Effector CD4-positive, alpha-beta T cell (primary cell): ENCODE data around the gene SYNPR.

Experiments used
- DNase-seq: peaks from one replicate; pipeline ENCODE4 v3.0.0-alpha.2; 2020

Gene SYNPR

DNA sequence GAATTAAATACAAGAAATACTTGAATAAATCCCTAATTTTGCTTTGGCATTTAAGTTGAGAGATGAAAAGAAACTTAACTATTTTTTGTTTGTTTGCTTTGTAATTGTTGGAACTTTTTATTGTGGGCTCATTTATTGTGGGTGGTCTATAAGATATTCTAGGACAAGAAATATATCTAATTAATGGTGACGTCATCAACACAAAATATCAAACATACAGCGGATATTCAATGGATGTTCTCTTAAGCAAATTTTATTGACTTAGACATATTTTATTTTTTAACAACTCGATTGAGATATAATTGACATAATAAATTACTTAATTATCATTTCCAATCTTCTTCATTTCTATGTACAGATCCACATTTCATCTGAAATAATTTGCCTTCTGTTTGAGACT, 30.0 kb downstream of the SYNPR start:
- DNase-seq, result no peak

DNA sequence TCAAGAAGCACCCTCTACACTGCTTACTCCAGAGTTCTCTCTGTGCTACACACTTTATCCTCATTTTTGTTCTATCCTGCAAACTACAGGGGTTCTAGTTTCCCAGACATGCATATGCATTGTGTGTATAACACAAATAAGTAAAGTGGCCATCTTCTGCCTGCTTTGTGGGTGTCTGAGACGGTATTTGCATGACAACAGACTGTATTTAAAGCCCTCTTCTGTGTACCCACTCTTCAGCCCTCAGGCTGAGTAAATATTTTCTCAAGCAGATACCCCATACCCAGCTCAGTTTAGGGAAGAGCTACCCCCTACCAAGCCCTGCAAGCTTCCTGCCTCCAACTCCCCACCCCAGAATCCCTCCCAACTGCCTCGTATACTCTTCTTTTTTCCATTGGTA, 31.7 kb downstream of the SYNPR start:
- DNase-seq, result no peak

DNA sequence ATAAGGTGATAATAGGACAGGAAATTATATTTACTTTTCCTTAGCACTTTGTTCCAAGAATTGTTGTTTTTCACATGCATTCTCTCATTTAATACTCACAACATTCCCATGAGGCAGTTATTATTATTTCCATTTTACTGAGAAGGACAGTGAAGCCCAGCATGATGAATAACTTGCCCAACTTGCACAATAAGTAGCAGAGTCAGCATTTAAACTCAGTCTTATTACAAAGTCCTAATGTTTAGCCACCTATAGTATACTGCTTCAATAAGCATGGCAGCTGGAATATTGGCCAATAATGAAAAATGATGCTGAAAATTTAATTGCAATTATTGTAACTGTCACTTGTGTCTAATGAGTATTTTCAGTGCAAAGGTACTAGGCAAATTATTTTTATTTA, 45.7 kb downstream of the SYNPR start:
- DNase-seq, result no peak

DNA sequence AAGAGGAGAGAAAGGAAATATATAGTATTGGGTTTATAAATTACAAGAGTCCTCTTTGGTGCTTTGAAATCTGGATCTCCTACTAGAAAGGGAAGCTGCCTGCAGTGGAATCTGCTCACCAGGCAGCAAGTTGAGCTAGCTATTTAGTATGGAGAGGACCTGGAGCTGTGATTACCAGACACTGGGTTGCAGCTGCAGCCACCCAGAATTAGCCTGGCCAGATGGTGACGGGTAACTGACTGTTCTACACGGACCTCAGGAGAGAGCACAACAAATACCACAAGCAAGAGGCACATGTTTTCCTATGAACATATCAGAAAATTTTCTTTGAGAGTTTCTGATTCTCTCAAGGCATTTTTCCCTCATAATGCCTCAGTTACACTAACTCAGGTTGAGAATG, 46.5 kb downstream of the SYNPR start:
- DNase-seq, result no peak

DNA sequence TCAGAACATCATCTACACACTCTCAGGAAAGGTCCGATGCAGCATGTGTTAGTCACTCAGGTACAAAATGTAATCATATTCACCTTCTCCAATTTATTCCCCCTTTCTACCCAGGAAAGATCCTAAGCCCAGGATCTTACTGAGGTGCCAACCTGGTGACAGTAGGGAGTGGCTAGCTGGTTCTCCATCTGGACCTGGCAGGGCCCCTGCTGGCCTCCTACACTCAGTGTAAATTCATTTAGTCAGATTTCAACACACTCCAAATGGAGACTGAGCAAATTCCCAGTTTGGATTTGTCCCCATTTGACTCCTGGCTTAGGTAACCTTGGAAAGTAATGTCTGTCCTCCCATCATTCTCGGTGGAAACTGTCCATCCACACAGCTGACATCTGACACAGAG, 47.3 kb downstream of the SYNPR start:
- DNase-seq, result no peak

DNA sequence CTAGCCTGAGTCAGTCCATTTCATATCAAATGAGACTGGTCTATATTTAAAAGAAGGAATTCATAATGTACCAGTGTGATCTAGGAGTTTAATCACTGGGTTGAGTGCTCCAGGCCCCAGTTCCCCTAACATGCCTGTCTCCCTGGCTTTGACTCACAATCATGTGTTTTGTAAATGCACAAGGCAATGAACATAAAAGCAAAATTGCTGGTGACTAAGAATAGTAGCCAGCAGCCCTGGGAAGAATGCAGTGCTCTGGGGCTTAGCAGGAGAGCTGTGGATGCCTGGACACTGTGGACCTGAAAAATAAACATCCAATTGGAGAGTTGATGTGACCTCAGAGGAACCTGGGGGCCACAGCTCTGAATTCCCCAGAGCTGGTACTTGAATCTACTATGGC, 50.3 kb downstream of the SYNPR start:
- DNase-seq, result no peak

DNA sequence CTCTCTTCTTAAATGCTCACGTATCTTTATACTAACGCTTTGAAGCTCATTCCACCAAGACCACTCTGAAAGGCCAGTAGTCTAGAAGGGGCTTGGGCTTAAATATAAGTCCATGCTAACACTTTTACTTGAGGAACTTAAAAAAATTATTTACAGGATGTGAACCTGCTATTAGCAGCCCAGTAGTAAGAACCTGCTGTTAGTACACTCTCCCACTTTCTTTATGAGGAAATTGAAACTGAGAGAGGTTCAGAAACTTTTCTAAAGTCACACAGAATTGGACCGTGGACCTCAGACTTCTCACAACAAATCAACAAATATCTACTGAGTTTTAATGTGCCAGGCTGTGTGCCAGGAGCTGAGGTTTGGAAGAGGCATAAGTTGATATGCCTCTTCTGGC, 53.4 kb downstream of the SYNPR start:
- DNase-seq, result no peak

DNA sequence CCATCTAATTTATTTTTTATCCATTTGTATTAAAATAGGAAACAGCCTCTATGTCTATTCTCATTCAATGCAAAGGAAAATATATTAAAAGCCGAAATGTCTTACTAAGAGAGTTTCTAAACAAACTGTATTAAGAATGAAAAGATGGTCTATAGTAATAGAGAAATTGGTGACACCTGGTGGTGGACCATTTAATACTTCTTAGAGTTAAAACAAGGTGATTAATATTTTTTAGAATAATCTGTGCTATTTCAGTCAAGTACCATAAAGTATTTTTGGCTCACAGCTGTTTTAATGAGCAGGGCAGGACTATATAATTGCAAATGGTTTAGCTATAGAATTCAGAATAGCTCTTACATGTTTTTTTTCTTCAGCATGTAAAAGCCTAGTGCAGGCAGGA, 55.7 kb downstream of the SYNPR start:
- DNase-seq, result no peak

DNA sequence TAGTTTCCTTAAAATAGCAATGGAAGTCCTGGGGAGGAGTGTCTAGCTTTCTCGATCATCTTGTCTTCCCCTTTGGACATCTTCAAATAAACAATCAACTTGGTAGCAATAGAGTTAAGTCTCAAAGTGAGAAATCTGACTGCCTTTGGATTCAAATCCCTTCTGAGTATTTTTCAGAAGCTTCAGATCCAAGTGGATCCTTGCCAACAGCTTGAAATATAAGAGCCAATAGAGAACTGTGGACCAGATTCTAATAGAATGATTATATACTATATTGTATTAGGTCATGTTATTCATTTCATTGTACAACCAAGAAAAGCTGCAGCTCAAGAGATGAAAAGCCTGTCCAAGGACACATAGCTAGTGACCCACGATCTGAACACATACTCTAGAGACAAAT, 60.2 kb downstream of the SYNPR start:
- no peak for DNase-seq

DNA sequence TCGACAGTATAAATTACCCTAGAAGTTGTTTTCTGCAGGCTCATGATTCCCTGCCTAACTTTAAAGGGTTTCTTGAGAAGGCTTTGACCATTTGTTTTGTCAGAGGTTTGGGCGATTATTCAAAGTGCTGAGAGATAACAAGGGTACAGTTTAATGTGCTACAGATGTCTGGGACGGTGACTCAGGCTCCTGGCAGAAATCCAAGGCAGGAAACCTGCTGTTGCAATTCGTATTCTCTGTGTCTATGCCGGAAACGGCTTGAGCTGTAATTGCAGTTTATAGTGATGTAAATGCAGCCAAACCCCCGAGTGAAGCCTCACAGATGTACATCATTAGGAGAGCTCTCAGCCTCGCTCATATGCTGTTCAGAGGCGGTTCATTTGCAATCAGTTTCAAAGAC, 65.6 kb downstream of the SYNPR start:
- DNase-seq, result no peak

DNA sequence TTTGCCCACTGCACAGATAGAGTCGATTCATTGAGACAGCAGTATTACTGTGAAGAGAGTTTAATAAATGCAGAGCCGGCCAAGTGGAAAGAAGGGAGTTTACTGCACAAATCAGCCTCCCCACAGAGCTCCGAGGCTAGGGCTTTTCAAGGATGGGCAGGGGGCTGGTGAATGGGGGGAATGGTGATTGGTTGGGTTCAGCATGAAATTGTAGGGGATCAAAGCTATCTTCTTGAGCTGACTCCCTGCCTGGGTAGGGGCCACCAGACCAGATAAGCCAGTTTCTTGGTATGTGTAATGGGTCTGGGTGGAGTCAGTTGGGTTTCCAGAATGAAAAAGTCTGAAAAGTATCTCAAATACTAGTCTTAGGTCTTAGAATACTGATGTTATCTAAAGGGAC, 66.6 kb downstream of the SYNPR start:
- no peak for DNase-seq

DNA sequence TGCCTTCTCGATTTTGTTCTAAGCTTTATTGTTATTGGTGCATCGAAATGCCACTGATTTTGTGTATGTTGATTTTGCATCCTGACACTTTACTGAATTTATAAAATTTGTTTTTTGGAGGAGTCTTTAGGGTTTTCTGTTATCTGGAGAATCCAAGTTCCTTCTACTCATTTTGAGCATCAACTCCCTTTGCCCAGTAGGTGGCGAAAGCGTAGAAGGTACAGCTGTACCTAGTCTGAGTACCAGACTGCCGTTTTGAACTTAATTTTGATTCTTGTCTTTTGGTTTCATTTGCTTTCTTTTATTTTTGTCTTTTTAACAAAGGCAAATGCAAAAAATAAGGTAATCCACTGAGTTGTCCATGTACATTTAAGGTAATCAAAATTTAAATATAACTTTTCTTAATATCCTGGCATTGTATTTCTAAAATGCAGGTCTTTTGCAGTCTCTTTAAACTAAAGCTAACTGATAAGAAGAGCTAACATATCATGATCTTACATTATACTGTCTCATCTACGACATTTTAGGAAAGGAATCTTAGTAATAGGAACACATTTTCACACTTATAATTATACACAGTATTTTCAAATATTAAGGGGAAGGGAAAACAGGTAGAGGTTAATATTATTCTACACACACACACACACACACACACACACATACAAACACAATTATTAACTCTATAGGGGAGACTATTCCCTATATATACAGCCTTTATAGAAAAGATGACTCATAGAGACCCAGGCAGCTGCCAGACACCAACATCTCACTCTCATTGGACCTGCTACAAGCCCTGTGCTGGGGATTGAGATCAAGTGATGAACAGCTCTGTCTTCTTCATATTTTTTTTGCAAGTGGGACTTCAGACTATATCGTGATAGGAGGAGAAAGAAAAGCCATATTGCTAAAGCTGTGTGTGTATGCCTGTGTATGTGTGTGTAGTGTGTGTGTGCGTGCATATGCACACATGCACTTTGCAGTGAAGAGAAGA, 71.8 kb downstream of the SYNPR start:
- no peak for DNase-seq

DNA sequence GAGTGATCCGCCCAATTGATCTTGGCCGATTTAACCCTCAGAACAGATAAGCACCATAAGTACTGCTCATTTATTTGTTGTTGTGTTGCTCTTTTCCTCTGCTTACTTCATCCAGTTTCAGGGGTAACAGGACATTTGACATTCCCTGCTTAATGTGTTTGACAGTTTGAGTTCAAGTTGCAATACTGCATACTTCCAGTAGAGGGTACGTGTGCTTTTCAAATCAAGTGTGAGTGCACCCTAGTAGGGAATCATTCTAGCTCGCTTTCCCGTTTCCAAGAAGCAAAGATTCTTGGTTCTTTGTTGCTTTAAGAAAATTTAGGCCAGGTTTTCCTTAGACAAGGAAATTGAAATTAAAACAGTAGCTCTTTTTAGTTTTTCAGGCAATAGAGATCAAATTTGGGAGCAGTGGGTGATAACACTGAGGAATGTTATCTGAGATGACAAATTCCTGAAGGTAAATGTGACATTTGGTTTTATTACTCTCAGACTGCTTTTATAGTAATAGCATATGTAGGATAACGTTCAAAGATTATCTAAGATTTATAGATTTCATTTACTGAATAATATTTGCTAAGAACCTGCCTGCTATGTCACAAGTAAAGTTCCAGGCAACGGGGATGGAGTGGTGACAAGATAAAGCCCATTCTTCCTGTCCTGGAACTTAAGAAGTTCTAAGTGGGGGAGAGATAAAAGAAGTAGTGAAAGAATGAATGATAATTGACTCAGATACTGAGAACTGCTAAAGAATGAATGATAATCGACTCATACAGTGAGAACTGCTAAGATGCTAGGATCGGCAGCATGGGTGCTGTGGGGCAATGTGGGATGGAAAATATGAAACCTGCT, 73.3 kb downstream of the SYNPR start:
- DNase-seq, result no peak

DNA sequence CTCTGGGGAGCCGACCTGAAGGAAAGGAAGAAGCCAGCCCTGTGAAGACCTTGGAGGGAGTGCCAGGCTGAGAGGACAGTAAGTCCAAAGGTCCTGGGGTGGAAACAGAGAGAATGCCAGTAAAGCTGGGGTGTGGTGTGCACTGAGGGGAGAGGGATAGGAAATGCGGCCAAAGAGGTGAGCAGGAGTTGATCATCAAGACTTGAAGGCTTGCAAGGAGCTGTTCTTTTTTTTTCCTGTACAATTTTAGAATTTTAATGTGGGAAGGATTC, 73.8 kb downstream of the SYNPR start:
- DNase-seq, result no peak

DNA sequence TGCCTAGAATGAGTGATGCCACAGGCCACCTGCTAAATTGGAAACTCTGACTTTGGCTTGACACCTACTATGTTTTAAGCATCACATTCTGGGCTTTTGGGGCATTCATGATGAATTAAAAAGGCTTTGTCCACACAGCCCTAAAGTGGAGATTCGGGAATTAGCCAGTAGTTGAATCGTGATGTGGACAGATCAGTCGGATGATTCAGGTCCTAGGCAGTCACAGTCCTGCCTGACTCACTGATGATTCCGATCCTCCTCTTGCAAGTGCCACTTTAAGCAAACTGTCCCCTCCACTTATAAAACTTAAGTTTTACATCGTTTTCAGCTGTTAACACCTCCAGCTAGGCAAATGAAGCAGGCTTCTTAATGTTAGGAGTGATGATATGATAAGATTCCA, 75.3 kb downstream of the SYNPR start:
- no peak for DNase-seq

DNA sequence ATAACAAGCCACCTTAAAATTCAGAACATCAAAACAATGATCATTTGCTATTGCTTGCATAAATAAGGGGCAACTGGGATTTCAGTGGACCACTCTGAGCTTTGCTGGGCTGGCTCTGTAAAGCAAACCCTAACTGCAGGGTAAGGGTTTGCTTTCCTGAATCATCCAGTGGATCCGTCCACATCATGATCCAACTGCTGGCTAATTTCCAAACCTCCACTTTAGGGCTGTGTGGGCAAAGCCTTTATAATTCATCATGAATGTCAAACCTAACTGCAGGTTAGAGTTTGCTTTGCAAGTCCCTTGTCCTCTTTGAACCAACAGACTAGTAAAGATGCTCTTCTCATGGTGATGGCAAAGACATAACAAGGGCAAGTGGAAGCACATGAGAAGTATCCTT, 76.1 kb downstream of the SYNPR start:
- DNase-seq, result no peak

DNA sequence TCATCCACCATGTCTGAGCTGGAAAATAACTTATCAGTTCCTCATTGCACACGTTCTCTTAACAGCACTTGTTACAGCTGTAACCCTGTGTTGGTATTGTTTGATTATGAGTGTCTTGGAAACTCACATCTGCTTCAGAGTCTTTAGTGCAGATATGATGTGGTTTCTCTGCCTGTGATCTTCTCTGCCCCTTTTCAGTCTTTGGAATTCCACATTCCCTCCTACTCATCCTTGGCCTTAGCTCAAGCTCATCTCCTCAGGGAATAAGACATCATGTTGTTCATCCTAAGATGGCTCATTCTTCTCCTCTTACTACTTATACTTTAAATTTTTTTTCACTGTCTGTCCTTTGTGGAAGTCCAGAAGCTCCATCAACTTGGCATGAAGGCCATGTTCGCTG, 77.7 kb downstream of the SYNPR start:
- DNase-seq, result no peak

DNA sequence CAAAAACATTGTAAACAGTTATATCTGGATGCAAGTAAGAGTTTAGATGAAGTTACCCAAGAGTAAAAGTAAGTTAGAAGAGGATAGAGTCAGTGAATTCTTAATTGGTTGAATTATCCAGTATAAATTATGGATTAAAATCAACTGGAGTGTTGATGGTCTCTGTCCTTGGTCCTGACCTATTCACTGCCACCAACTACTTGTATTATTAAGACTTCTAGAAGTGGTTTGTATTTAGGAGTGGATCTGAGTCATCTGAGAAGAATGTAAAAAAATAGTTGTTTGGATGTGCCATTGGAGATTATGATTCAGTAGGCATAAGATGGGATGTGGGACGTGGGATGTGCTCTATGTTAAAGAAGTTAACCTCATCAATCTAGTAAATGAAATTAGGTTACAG, 86.4 kb downstream of the SYNPR start:
- DNase-seq, result no peak

DNA sequence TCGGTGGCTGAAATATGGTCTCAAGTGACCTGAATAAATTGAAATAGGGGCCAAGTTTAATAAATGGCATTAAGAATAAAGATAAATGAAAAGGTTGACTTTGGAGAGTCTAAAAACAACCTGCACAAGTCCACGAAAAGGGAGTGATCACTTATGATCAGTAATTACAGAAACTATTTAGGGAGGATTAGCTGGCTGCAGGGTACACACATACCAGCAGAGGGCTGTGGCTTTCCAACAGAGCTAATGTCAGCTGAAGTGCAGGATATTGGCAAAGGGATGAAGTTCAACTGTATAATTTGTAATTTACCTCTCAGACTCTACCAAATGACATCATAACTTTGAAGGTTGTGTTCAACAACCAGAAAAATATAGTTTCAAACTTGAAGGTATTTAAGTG, 86.8 kb downstream of the SYNPR start:
- DNase-seq, result no peak

DNA sequence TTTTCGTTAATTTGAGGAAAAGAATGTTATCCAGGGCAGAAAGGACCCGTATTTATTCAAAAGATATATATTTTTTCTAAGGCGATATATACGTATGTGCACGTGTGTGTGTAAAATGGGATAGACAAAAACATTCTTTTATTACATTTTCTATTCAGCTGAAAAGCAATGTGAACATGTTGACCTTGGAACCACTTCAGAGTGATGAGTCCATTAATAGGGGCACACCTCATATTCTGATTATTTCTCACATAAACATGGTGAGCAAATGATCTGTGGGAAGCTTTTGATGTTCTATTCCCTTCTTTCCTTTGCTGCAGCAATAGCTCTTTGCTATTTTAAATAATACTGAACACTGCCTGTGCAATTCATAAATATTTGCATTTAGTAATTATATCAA, 87.6 kb downstream of the SYNPR start:
- no peak for DNase-seq

DNA sequence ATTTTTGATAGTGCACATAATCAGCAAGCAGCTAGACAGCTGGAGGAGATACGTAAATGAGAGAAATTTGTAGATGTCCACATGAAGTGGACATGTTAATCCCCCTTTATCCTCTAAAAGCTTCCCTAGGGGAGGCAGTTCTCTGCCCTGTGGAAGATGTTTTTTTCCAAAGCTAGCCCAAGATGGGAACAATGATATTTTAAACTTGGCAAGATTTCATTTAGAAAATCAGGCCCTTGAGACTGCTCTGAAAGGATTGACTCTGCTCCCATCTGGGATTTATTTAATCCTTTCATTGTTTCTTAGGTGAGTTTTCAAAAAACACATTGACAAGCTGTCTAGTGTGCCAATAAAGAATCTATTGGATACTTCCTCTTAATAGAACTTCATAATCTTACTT, 92.0 kb downstream of the SYNPR start:
- DNase-seq, result no peak

DNA sequence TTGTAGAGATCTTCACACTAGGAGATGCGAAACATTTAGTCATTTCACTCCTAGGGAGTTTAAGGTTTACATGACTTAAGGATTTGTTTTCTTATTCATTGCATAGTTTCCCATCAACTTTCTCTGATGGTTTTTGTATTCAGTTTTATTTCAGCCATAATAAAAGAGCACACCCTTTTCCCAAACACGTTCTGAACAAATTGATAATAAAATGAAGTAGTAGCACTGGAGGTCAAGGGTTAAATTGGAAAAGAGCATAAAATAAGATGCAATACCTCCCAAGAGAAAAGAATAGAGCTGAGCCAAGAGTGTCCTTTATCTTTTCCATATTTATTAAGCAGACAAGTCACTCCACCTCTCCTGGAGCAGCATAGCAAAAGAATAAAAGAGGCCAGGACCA, 104.9 kb downstream of the SYNPR start:
- no peak for DNase-seq

DNA sequence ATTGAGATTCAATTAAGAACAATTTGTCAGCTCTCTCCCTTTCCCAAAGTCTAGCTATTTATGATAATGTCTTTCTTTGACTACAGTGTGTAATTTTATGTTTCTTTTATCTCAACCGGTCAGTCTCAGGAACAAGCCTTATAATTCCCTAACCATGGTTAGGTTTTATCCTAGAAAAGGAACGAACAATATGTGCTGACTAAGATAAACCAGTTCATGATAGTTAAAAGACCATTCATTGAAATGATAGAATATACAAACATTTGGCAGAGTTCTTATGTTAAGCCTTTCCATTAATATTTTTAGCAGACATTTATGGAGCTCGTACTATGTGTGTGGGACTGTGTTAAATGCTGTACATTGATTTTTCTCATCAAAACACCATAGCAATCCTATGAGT, 106.3 kb downstream of the SYNPR start:
- DNase-seq, result no peak

DNA sequence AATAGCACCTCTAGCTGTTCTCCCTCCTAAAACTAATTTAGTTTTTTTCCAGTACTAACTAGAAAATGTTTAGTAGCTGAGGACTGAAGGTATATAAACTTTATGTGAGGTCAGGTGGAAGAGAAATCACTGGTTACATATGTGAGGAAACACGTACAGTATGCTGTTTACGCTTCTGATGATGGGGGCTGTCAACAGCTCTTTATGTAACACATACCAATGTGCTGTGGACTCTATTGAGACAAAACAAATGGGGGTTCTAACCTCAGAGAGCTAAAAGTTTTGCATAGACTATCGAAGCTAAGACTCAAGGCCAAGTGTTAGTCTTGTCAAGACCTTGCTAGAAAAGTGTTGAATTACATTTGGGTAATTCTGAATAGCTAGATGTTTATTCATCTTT, 107.5 kb downstream of the SYNPR start:
- DNase-seq, result no peak
